SK-N-SH (cell line): ENCODE results near the gene KCNA5. TPM values are rescaled to one million over a fixed set of nuclear protein-coding genes. Genes with fewer than 3 reads are reported as not detected.

Experiments
- CTCF ChIA-PET: fragments of 300-600, 350-600 bp; formaldehyde crosslinking; extraction: SDS; loops from one replicate; lab custom pipeline; 2021; lab: Yijun Ruan, JAX
- POLR2A ChIA-PET: fragments of 350-600 bp; sonication (Branson Sonifier 250); formaldehyde crosslinking; extraction: SDS; loops from one replicate; lab custom pipeline; 2020; ENCODE audit warnings: antibody characterized with exemption, inconsistent platforms; lab: Yijun Ruan, JAX
- DNase-seq: peaks from one replicate; pipeline ENCODE4 v3.0.0; 2012
- H2AFZ ChIP-seq: fragments of 200-600 bp; sonication (generic); 2 replicates; pipeline ENCODE4 v1.8.1; 2016; ENCODE audit warnings: antibody characterized with exemption, mild to moderate bottlenecking, low read depth
- H3F3A ChIP-seq: fragments of 200-600 bp; sonication (generic); replicated peaks from 2 replicates; pipeline ENCODE3; 2016; ENCODE audit warnings: antibody characterized with exemption, mild to moderate bottlenecking; ENCODE audit not compliant: insufficient read depth
- H3K27ac ChIP-seq, 2 experiments: fragments of 200-500 bp in 1 of 2; fragments of 200-600 bp in 1 of 2; sonication (Bioruptor generic) in 1 of 2; sonication (generic), shearing (Covaris generic) in 1 of 2; 2 replicates each; pipeline versions ENCODE4 v1.5.1 to v1.6.1; 2014 to 2016; ENCODE audit warnings: low read depth in 2 of 2, inconsistent platforms in 1 of 2, low read length in 1 of 2, mild to moderate bottlenecking in 1 of 2, mixed read lengths in 1 of 2
- H3K27me3 ChIP-seq: fragments of 200-600 bp; sonication (generic), shearing (Covaris generic); 2 replicates; pipeline ENCODE4 v1.6.1; 2016; ENCODE audit warnings: mixed run types; ENCODE audit not compliant: insufficient read depth
- H3K36me3 ChIP-seq, 2 experiments: fragments of 200-500 bp in 1 of 2; fragments of 200-600 bp in 1 of 2; sonication (Bioruptor generic) in 1 of 2; sonication (generic) in 1 of 2; replicated peaks in 1 of 2; 2 replicates each; pipeline versions ENCODE3 to v1.5.1; 2014 to 2016; ENCODE audit warnings: low read length in 1 of 2, mild to moderate bottlenecking in 1 of 2; ENCODE audit not compliant: insufficient read depth in 2 of 2, control insufficient read depth in 1 of 2
- H3K4me1 ChIP-seq, 2 experiments: fragments of 200-500 bp in 1 of 2; fragments of 200-600 bp in 1 of 2; sonication (Bioruptor generic) in 1 of 2; sonication (generic), shearing (Covaris generic) in 1 of 2; 2 replicates each; pipeline versions ENCODE4 v1.5.1 to v1.6.1; 2014 to 2016; ENCODE audit warnings: low read depth in 1 of 2, low read length in 1 of 2, mixed run types in 1 of 2; ENCODE audit not compliant: insufficient read depth in 2 of 2, control insufficient read depth in 1 of 2
- H3K4me2 ChIP-seq: fragments of 200-600 bp; sonication (generic), shearing (Covaris generic); 2 replicates; pipeline ENCODE4 v1.6.1; 2017; ENCODE audit warnings: mixed run types
- H3K4me3 ChIP-seq, 2 experiments: fragments of 200-500 bp in 1 of 2; fragments of 200-600 bp in 1 of 2; sonication (Bioruptor generic) in 1 of 2; sonication (generic), shearing (Covaris generic) in 1 of 2; 2 replicates each; pipeline versions ENCODE4 v1.5.1 to v1.8.1; 2014 to 2016; ENCODE audit warnings: low read depth in 2 of 2, inconsistent platforms in 1 of 2, low read length in 1 of 2, mild to moderate bottlenecking in 1 of 2, mixed read lengths in 1 of 2, moderate library complexity in 1 of 2
- H3K79me2 ChIP-seq: fragments of 200-600 bp; sonication (generic); 2 replicates; pipeline ENCODE4 v1.8.1; 2017; ENCODE audit warnings: mild to moderate bottlenecking; ENCODE audit not compliant: insufficient read depth
- H3K9ac ChIP-seq: fragments of 200-600 bp; sonication (generic); 2 replicates; pipeline ENCODE4 v1.6.1; 2017; ENCODE audit warnings: mixed run types
- H3K9me2 ChIP-seq: fragments of 200-600 bp; sonication (generic); 2 replicates; pipeline ENCODE4 v1.6.1; 2017; ENCODE audit warnings: mixed run types
- H3K9me3 ChIP-seq: fragments of 200-600 bp; sonication (generic); 2 replicates; pipeline ENCODE4 v1.6.1; 2017; ENCODE audit warnings: mixed run types, mild to moderate bottlenecking, moderate library complexity
- H4K20me1 ChIP-seq: fragments of 200-600 bp; sonication (generic); 2 replicates; pipeline ENCODE4 v1.6.1; 2017; ENCODE audit warnings: mild to moderate bottlenecking, mixed run types; ENCODE audit not compliant: insufficient read depth
- CHD2 ChIP-seq: fragments of 150-350 bp; IDR thresholded peaks from 2 replicates; pipeline ENCODE4 v1.6.1; 2018; ENCODE audit warnings: low read length; ENCODE audit not compliant: partially characterized antibody
- ELF1 ChIP-seq: IDR thresholded peaks from 2 replicates; pipeline ENCODE4 v1.4.0; 2012
- EP300 ChIP-seq, 2 experiments: IDR thresholded peaks; 2 replicates each; pipeline versions ENCODE4 v1.4.0 to v1.6.1; 2012; ENCODE audit warnings: borderline replicate concordance in 1 of 2, low read depth in 1 of 2, low read length in 1 of 2
- FOSL2 ChIP-seq: IDR thresholded peaks from 2 replicates; pipeline ENCODE4 v1.4.0; 2012; ENCODE audit warnings: low read depth, mild to moderate bottlenecking, moderate library complexity, borderline replicate concordance
- GABPA ChIP-seq: IDR thresholded peaks from 2 replicates; pipeline ENCODE4 v1.4.0; 2012; ENCODE audit warnings: low read depth, mild to moderate bottlenecking
- MEF2A ChIP-seq: IDR thresholded peaks from 2 replicates; pipeline ENCODE4 v1.4.0; 2012; ENCODE audit warnings: low read depth, borderline replicate concordance
- MXI1 ChIP-seq: IDR thresholded peaks from 2 replicates; pipeline ENCODE4 v1.6.1; 2012; ENCODE audit warnings: mild to moderate bottlenecking, low read depth, low read length, improper control_type of control experiment
- NFIC ChIP-seq: IDR thresholded peaks from 2 replicates; pipeline ENCODE4 v1.4.0; 2012; ENCODE audit warnings: borderline replicate concordance
- POLR2AphosphoS5 ChIP-seq: IDR thresholded peaks from 2 replicates; pipeline ENCODE4 v1.6.1; 2012; ENCODE audit warnings: low read depth, low read length
- SIN3A ChIP-seq: IDR thresholded peaks from 2 replicates; pipeline ENCODE4 v1.6.1; 2012; ENCODE audit warnings: low read depth, mild to moderate bottlenecking, low read length, moderate library complexity, borderline replicate concordance
- TAF1 ChIP-seq: IDR thresholded peaks from 2 replicates; pipeline ENCODE4 v1.6.1; 2012; ENCODE audit warnings: low read depth, mild to moderate bottlenecking, low read length, moderate library complexity, borderline replicate concordance
- TEAD4 ChIP-seq: IDR thresholded peaks from 2 replicates; pipeline ENCODE4 v1.4.0; 2012; ENCODE audit warnings: mild to moderate bottlenecking, borderline replicate concordance; ENCODE audit not compliant: insufficient read depth
- WGBS: methylation state at CpG from one replicate; pipeline ENCODE4 v1.1.6; 2017; ENCODE audit warnings: low lambda C conversion rate; 5-methylcytosine and 5-hydroxymethylcytosine counted together
- polyA plus RNA-seq, 3 experiments: library from polyadenylated mRNA; depleted of rRNA; stranded (reverse); fragments of >200 nt; gene quantifications; 2 replicates each; pipeline ENCODE4 v1.2.3, GENCODE V29; 2012
- TF ChIP-seq, protein P1 (sequence below): IDR thresholded peaks from 2 replicates; pipeline ENCODE4 v1.6.1; 2012; ENCODE audit warnings: mild to moderate bottlenecking, low read depth, low read length, moderate library complexity
- TF ChIP-seq, protein P2 (sequence below): fragments of 150-350 bp; IDR thresholded peaks from 2 replicates; pipeline ENCODE4 v1.6.1; 2017; ENCODE audit warnings: antibody characterized with exemption, low read length, low read depth, borderline replicate concordance
- TF ChIP-seq, protein P3 (sequence below): IDR thresholded peaks from 2 replicates; pipeline ENCODE4; 2012

KCNA5 gene
- polyA plus RNA-seq, 1 of the 3 experiments (the other 2 are of a cell fraction), result not detected

DNA sequence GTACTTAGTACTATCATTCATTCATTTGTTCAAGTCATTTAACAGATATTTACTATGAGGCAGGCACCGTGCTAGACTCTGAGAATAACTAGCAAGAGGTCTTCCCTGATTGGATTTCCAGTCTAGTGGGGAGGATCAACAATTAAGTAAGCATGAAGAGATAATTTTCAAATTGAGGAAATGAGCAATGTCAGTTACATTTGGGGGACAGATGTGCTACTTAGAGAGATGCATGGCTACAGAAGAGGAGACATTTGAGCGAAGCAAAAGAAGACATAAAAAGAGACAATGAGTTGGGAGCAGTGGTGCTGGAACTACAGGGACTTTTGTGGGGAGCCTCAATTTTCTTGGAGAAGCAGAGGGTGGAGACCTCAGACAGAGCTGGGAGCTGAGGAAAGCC, 7.7 kb downstream of the KCNA5 start:
- no peak for DNase-seq
- Histone ChIP-seq H3K79me2 (no peaks in the 10 kb centered on the region), H3K4me1 (no peaks in the 10 kb centered on the region), H3K36me3 (no peaks in the 10 kb centered on the region), H3K27me3 (peaks cover 93% of the 10 kb centered on the region), H3K9me2 (no peaks in the 10 kb centered on the region), H4K20me1 (no peaks in the 10 kb centered on the region), H2AFZ (no peak overlapping the region), H3K27ac (no peak overlapping the region), H3F3A (no peaks in the 10 kb centered on the region), H3K9ac (no peak overlapping the region), H3K4me2 (no peak overlapping the region), H3K4me3 (no peak overlapping the region), H3K9me3 (no peaks in the 10 kb centered on the region)
- ChIA-PET POLR2A (no interaction called here), CTCF (no interaction called here)
- 6% methylated on average over 2 of the region's 2 CpGs for WGBS
- TF ChIP-seq ELF1 (no peak), NFIC (no peak), EP300 (IDR thresholded peaks at IDR 0.05; ENCODE audit: borderline replicate concordance in 1 of 2, low read depth in 1 of 2, low read length in 1 of 2) (no peak)

DNA sequence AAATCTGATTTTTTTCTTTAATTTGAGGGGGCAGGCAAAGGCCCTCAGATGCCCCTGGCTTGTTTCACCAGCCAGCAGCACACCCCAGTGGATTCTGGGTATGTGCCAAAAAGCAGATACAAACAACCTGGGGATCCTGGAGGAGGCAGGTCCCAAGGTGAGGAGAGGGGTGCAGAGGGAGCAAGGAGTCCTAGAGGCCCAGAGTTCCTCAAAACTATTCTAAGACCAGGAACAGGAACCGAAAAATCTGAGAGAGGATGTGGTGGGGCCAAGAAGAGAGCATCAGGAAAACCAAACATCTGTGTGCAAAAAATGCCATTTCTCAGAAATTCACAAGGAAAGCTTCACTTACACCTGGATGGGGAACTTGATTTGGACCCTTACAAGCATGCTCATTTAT, 8.2 kb downstream of the KCNA5 start:
- 0% methylated on average over 1 of the region's 1 CpG for WGBS
- Histone ChIP-seq H3K4me2 (no peak overlapping the region), H2AFZ (no peak overlapping the region), H3F3A (no peaks in the 10 kb centered on the region), H3K4me3 (no peak overlapping the region), H3K36me3 (no peaks in the 10 kb centered on the region), H3K4me1 (no peaks in the 10 kb centered on the region), H3K9me2 (no peaks in the 10 kb centered on the region), H3K9me3 (no peaks in the 10 kb centered on the region), H3K79me2 (no peaks in the 10 kb centered on the region), H3K9ac (no peak overlapping the region), H3K27ac (no peak overlapping the region), H3K27me3 (peaks cover 89% of the 10 kb centered on the region), H4K20me1 (no peaks in the 10 kb centered on the region)
- ChIA-PET POLR2A (no interaction called here), CTCF (no interaction called here)
- DNase-seq, result no peak
- TF ChIP-seq, protein P1, sequence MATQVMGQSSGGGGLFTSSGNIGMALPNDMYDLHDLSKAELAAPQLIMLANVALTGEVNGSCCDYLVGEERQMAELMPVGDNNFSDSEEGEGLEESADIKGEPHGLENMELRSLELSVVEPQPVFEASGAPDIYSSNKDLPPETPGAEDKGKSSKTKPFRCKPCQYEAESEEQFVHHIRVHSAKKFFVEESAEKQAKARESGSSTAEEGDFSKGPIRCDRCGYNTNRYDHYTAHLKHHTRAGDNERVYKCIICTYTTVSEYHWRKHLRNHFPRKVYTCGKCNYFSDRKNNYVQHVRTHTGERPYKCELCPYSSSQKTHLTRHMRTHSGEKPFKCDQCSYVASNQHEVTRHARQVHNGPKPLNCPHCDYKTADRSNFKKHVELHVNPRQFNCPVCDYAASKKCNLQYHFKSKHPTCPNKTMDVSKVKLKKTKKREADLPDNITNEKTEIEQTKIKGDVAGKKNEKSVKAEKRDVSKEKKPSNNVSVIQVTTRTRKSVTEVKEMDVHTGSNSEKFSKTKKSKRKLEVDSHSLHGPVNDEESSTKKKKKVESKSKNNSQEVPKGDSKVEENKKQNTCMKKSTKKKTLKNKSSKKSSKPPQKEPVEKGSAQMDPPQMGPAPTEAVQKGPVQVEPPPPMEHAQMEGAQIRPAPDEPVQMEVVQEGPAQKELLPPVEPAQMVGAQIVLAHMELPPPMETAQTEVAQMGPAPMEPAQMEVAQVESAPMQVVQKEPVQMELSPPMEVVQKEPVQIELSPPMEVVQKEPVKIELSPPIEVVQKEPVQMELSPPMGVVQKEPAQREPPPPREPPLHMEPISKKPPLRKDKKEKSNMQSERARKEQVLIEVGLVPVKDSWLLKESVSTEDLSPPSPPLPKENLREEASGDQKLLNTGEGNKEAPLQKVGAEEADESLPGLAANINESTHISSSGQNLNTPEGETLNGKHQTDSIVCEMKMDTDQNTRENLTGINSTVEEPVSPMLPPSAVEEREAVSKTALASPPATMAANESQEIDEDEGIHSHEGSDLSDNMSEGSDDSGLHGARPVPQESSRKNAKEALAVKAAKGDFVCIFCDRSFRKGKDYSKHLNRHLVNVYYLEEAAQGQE, result no peak
- no peak for TF ChIP-seq POLR2AphosphoS5
- TF ChIP-seq GABPA, result no peak
- TF ChIP-seq TEAD4, result no peak
- TF ChIP-seq, protein P2, sequence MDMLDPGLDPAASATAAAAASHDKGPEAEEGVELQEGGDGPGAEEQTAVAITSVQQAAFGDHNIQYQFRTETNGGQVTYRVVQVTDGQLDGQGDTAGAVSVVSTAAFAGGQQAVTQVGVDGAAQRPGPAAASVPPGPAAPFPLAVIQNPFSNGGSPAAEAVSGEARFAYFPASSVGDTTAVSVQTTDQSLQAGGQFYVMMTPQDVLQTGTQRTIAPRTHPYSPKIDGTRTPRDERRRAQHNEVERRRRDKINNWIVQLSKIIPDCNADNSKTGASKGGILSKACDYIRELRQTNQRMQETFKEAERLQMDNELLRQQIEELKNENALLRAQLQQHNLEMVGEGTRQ, result no peak
- no peak for TF ChIP-seq MXI1
- no peak for TF ChIP-seq CHD2
- no peak for TF ChIP-seq FOSL2
- no peak for TF ChIP-seq NFIC
- no peak for TF ChIP-seq MEF2A
- no peak for TF ChIP-seq TAF1
- TF ChIP-seq, protein P3, sequence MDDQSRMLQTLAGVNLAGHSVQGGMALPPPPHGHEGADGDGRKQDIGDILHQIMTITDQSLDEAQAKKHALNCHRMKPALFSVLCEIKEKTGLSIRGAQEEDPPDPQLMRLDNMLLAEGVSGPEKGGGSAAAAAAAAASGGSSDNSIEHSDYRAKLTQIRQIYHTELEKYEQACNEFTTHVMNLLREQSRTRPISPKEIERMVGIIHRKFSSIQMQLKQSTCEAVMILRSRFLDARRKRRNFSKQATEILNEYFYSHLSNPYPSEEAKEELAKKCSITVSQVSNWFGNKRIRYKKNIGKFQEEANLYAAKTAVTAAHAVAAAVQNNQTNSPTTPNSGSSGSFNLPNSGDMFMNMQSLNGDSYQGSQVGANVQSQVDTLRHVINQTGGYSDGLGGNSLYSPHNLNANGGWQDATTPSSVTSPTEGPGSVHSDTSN, result no peak
- TF ChIP-seq SIN3A, result no peak
